ENCODE measurements around the gene GLIS1.
A peak's percentile ranks its signal among the peaks of the same experiment; 100 is the strongest.

Gene GLIS1

DNA sequence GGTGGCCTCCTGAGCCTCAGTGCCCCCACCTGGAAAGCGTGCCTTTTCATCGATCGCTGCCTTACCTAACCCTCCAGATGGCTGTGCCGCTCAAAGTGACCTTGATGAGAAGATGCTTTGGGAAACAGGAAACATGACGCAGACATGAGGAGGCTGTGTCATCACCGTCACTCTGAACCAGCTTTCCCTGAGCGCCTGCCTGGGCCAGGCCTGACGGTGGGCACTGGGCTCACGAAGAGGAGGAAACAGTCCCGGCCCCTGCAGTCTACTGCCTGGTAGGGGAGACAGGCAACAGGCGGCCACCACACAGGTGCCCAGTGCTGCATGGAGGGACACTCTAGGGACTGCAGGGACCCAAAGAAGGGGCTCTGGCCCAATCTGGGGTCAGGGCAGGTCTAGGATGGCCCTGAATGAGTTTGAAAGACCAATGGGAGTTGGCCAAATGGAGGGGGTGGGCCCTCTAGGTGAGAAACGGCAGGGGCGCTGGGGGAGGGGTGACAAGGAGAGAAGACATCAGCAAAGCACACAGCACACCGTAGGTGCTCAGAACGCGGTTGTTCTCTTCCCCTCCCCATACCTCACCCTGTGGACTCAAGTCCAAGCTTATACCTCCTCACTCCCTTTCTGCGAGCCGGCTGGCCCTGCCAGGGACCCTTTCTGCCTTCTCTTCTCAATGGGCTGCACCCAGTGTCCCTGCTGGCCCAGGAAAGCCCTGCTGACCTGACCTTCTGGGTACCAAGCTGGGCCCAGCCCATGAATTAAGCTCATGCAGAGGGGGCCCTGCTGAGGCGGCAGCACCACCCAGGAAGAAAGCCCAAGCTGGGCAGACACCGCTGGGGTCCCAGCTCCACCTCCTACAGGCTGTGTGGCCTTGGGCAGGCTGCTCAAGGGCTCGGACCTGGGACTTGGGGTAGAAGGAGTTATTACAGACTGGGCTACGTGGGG lies 44.9 kb downstream of the GLIS1 start:
- no peak for DNase-seq (ENCODE audit: low read depth in 2 of 2)

DNA sequence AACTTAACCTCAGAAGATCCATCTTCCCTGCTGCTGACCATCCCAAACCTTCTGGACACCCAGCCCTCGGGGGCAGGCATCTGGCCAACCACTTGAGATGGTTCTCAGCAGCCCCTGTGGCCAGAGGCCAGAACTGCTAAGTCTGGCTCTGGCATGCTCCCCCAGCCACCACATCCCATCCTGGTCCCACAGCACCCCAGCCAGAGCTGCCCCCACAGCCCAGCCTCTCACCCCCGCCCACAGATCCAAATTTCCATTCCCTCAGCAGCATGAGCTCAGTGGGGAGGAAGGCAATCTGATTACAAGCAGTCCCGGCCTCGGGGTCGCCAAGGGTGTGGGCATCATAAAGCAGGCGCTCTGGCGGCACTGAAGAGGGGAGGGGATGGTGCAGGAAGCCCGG lies 45.6 kb downstream of the GLIS1 start:
- no peak for DNase-seq (ENCODE audit: low read depth in 2 of 2)

- no peak for DNase-seq (ENCODE audit: low read depth in 2 of 2)
These were observed 47.6 kb downstream of the GLIS1 start for GRCh38 chr1:53691326-53691725.

- DNase-seq (ENCODE audit: low read depth in 2 of 2): no peak
These were observed 48.6 kb downstream of the GLIS1 start for GRCh38 chr1:53690411-53690810.

- DNase-seq (ENCODE audit: low read depth in 2 of 2): no peak
These were observed 49.1 kb downstream of the GLIS1 start for GRCh38 chr1:53689736-53690326.

DNA sequence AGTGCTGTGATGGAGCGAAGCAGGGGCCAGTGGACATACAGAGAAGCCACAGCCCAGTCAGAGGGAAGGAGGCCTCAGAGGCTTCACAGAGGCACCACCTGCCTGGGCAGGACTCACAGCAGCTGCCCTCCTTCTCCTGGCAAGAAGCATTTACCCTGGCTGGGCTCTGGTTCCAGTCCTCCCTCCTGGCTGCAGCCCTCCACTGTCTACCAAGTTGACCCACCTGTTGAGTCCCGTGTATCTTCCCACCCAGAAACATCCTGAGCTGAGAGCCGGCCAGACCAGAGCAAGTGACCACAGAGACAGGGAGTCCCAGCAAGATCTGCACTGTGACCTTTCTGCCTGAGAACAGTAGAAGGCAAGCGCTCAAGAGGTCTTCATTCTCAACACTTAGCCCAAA lies 49.7 kb downstream of the GLIS1 start:
- DNase-seq (ENCODE audit: low read depth in 2 of 2): no peak

DNA sequence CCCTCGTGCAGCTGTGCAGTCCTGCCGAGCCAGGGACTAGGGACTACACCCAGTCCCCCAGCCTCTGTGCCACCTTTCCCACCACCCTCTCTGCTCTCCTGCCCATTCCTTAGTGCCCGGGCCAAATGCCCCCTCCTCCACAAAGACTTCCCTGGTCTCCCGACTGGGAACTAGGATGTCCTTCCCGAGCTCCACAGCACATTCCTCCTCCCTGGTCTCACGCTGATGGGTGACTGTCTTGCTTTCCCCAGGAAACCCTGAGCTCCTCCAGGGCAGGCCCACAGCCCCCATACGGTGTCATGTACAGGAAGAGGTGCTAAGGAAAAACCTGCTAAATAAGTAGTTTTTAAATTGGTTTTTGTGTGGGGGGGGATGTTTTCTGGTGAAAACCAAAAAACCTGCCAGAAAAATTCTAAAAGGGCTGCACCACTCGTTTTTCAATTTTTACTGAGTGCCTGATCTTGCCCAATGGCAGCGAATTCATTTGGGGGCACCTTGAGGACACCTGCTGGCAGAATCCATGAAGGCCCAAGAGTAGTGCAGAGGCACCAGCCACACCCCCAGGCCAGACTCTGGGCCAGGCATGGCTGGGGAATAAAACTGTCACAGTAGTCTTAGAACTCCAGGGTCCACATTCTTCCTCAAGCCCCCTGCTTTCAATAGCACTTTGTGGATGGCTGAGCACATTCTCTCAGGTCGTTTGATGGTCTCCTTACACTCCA lies 50.4 kb downstream of the GLIS1 start:
- DNase-seq (ENCODE audit: low read depth in 2 of 2): no peak

- DNase-seq (ENCODE audit: low read depth in 2 of 2): no peak
These were observed 51.1 kb downstream of the GLIS1 start for GRCh38 chr1:53687901-53688300.

GRCh38 chr1:53687426-53687825 lies 51.5 kb downstream of the GLIS1 start:
- no peak for DNase-seq (ENCODE audit: low read depth in 2 of 2)

DNA sequence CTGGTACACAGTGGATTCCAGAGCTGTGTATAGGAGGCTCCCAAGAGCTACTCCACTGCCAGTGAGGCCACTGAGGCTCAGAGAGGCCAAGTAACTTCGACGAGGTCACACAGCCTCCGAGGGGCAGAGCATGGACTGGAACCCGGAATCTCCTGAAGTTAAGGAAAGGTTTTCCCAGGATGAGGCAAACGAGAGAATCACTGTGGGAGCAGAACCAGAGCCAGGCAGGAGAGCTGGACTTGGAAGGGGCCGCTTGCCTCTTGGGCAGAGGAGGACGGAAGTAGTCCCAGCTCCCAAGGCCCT lies 52.0 kb downstream of the GLIS1 start:
- no peak for DNase-seq (ENCODE audit: low read depth in 2 of 2)

DNA sequence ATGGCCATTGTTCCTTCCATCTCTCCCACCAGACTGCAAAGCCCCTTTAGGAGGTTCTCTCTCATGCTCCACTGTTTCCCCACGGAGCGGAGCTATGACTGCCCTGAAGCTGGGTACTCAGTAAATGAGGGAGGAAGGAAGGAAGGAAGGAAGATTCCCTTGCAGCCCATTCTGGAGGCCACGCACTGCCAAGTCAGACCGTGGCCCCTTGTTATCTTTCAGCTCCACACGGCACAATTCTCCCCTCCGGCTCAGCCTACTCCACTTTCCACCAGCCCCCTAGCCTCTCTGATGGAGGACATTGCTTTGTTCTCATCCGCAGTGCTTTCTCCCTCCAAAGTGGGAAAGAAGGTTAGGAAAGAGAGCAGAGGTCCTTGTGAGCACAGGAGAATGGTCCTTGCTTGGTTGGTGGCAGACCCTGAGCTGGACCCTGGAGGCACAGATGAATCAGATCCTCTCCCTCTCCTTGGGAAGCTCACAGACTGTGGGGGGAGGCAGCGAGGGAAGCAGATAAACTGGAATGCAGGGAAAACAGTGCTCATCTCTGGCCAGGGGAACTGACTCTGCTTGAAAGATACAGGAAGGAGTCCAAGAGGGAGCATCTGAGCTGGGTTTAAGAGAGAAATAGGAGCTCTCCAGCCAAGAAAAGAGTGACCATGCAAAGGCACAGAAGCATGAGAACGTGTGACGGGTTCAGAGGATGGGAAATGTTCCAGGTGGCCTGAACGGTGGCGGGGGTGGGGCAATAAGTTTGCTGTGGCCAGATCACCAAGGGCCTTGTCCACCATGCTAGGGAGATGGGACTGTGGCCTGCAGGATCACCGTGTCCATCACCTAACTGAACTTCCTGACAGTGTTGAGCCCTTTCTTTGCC lies 52.6 kb downstream of the GLIS1 start:
- no peak for DNase-seq (ENCODE audit: low read depth in 2 of 2)

DNA sequence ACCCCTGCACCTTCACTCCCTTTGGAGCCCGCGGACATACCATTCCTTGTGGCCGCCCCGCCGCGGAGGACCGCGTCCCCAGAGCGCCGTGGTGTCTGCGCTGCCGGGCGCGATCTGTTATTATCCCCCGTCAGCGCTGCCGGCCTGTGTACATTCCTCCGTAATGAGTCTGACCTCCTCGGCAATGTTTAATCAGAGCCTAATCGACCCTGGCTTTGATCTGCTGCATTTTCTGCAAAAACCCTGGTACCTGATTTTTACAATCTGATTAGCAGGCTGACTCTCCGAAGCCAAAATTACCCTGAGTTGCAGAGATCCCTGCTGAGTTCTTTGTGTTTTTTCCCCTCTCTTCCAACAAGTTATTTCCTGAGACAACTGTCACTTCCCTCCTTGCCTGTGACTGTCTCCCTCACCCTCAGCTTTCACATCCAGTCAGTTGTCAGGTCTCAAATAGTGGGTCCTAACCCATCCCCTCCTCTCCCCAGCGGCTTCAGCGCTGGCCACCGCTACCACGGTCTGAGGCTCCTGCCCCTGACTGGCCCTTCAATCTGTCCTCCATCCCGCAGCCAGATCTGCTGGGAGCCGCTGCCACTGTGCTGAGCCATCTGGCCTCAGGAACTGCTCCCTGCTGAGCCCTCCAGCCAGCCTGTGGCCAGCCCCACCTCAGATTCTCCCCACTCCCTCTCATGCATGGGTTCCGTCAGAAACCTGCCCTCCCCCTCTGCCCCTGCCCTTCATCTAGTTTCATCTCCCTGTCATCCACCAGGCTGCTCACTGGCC lies 53.5 kb downstream of the GLIS1 start:
- no peak for DNase-seq (ENCODE audit: low read depth in 2 of 2)

DNA sequence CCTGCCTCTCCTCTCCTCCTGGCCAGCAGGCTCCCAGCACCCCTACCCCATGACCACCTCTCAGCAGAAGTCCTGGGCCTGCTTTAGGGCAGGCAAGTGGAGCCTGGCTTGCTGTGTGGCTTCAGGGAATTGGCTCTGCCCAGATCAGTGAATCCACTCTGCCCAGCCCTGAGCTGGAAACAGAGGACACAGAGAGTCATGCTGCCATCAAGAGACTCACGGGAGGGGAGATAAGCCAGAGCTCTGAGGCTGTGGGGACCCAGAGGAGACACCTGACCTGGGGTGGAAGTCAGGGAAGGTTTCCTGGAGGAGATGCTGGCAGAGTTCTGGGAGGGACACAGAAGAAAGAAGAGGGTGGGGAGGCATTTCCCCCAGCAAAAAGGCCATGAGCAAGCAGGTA lies 54.2 kb downstream of the GLIS1 start:
- DNase-seq (ENCODE audit: low read depth in 2 of 2): no peak

GRCh38 chr1:53683986-53684740 lies 54.8 kb downstream of the GLIS1 start:
- DNase-seq (ENCODE audit: low read depth in 2 of 2): no peak

DNA sequence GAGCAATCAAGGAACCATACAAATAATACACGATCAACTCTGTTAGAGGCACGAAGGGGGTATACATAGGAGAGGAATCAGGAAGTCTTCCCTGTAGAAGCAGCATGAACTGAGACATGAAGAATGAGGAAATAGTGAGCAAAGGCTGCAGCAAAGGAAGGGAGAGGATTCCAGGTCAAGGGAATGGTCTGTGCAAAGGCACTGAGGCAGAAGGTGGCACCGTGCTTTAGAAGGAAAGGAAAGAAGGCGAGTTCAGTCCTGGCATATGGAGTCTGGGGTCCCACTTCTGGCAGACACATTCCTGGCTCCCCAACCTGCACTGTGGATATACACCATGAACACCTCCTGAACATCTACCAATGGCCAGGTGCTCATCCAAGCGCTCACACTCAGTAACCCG lies 56.1 kb downstream of the GLIS1 start:
- no peak for DNase-seq (ENCODE audit: low read depth in 2 of 2)

DNA sequence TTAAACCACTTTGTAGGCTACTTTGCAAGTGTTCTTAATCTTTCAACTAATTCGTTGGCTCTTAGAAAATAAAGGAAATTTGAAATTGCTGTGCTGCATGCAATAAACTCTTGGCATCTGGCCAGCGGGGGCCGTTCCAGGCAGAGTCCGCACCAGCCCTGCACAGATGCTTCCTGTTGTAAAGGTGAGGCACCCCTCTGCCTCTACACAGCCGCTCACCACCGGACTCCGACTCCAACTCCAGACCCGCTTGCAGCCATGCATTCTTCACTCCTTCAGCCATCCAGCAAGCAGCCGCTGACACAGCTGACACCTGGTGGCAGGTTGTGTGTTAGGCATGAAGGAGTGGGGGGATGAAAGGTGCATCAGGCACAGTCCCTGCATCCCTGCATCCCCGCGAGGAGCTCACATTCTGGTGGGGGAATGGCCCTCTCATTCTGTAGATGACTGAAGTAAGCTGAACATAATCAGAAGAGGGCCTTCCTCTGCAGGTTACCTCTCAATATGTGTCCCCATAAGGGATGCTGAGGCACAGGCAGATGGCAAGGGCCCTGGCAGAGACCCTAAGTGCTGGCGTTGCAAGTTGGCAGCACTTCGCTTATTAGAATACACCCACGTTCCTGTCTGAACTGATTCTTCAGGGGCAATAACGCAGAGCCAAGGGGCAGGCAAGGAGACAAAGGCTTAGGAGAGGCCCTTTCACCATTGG lies 56.8 kb downstream of the GLIS1 start:
- DNase-seq (ENCODE audit: low read depth in 2 of 2): peak; percentile 5 to 21

- no peak for DNase-seq (ENCODE audit: low read depth in 2 of 2)
These were observed 57.5 kb downstream of the GLIS1 start for GRCh38 chr1:53681351-53681976.

DNA sequence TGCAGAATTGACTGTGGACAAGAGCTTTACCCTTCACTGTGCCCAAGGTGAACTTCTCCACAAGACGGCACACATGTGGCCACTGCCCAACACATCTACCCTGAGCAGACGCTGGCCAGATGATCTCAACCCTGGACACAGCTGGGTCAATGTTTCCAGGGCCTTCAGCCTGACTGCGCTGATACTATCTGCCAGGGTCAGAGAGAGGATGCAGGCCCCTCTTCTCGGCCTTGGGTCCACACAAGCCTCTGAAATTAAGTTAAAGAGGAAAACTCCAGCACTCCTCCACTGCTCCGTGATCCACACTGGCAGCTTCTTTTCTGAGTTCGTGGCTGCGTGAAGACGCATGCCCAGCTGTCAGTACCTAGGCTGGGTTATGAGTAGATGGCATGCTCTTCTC lies 58.1 kb downstream of the GLIS1 start:
- DNase-seq (ENCODE audit: low read depth in 2 of 2): no peak

All from stimulated activated CD8-positive, alpha-beta memory T cell treated with anti-CD3 and anti-CD28 coated beads, Interleukin-15, amount 100 ng/mL, for 48 hours (primary cell).